ENCODE data around the gene SPAAR.

The SPAAR gene

GRCh38 chr9:35951736-35952135, 42.4 kb downstream of the SPAAR start:
- no peak for DNase-seq

GRCh38 chr9:35952526-35953191, 43.4 kb downstream of the SPAAR start:
- no peak for DNase-seq

- DNase-seq = peak; percentile 73
Measured at GRCh38 chr9:35954942-35955546, 45.8 kb downstream of the SPAAR start.

- no peak for DNase-seq
Measured at GRCh38 chr9:35956651-35957050, 47.4 kb downstream of the SPAAR start.

GRCh38 chr9:35958104-35958837, 49.0 kb downstream of the SPAAR start, which contains the start of gene OR2S2:
Gene OR2S2, minus strand, starts transcription at chr9:35958154. Its CDS starts 56 bp downstream, at chr9:35958098.
- no peak for DNase-seq

GRCh38 chr9:35960039-35960655, 50.9 kb downstream of the SPAAR start:
- DNase-seq = no peak

Data from NCI-H510A treated with DMSO at 0.1 percent for 48 hours (cell line).